ENCODE data around the gene LMAN2. TPM values are rescaled to one million over a fixed set of nuclear protein-coding genes. Genes with fewer than 3 reads are reported as not detected.
"Not testable (repeated sequence)": the region's sequence is repeated elsewhere in the genome, so short reads cannot be mapped to it uniquely, and the experiment has no call there.

The LMAN2 gene
- total and polyA plus RNA-seq, 9 donors = 77.9 to 102 (median 85.4) TPM

- Histone ChIP-seq H3K36me3 (ENCODE audit: control insufficient read depth, insufficient read depth, low read length) (peaks cover 22% of the 10 kb centered on the region), H3K4me1 (ENCODE audit: control insufficient read depth, insufficient read depth, low read length) (peaks cover 21% of the 10 kb centered on the region), H3K4me3 (ENCODE audit: low read length) (no peak overlapping the region), H3K9me3 (replicated peaks; ENCODE audit: control insufficient read depth, low read depth, low read length) (no peaks in the 10 kb centered on the region), H3K27ac (ENCODE audit: low read length) (no peak overlapping the region), H3K27me3 (ENCODE audit: control insufficient read depth, insufficient read depth, low read length) (no peaks in the 10 kb centered on the region)
- WGBS (ENCODE audit: insufficient coverage) = 90% methylated on average over 5 of the region's 5 CpGs
- no peak for DNase-seq
These were observed 1.7 kb downstream of the LMAN2 start for GRCh38 chr5:177349762-177350161.

- no peak for DNase-seq
- peaks cover 21% of the 10 kb centered on the region for H3K4me1 ChIP-seq (ENCODE audit: control insufficient read depth, insufficient read depth, low read length)
- no peaks in the 10 kb centered on the region for H3K27me3 ChIP-seq (ENCODE audit: control insufficient read depth, insufficient read depth, low read length)
- no peak overlapping the region for H3K27ac ChIP-seq (ENCODE audit: low read length)
- H3K4me3 ChIP-seq (ENCODE audit: low read length) = no peak overlapping the region
- no peaks in the 10 kb centered on the region for H3K9me3 ChIP-seq (replicated peaks; ENCODE audit: control insufficient read depth, low read depth, low read length)
- WGBS (ENCODE audit: insufficient coverage) = no CpG with 5 or more reads among the region's 3 CpGs
- H3K36me3 ChIP-seq (ENCODE audit: control insufficient read depth, insufficient read depth, low read length) = peaks cover 22% of the 10 kb centered on the region
These were observed 2.2 kb downstream of the LMAN2 start for GRCh38 chr5:177349362-177349647.

GRCh38 chr5:177347699-177348098, 3.8 kb downstream of the LMAN2 start:
- Histone ChIP-seq H3K4me1 (ENCODE audit: control insufficient read depth, insufficient read depth, low read length) (peaks cover 21% of the 10 kb centered on the region), H3K36me3 (ENCODE audit: control insufficient read depth, insufficient read depth, low read length) (peaks cover 26% of the 10 kb centered on the region), H3K27me3 (ENCODE audit: control insufficient read depth, insufficient read depth, low read length) (no peaks in the 10 kb centered on the region), H3K27ac (ENCODE audit: low read length) (no peak overlapping the region), H3K4me3 (ENCODE audit: low read length) (no peak overlapping the region), H3K9me3 (replicated peaks; ENCODE audit: control insufficient read depth, low read depth, low read length) (no peaks in the 10 kb centered on the region)
- no peak for DNase-seq
- no CpG with 5 or more reads among the region's 4 CpGs for WGBS (ENCODE audit: insufficient coverage)

GRCh38 chr5:177346820-177347219, 4.6 kb downstream of the LMAN2 start:
- no peak for DNase-seq
- 90% methylated on average over 2 of the region's 4 CpGs for WGBS (ENCODE audit: insufficient coverage)
- Histone ChIP-seq H3K4me3 (ENCODE audit: low read length) (no peak overlapping the region), H3K27me3 (ENCODE audit: control insufficient read depth, insufficient read depth, low read length) (no peaks in the 10 kb centered on the region), H3K4me1 (ENCODE audit: control insufficient read depth, insufficient read depth, low read length) (peaks cover 17% of the 10 kb centered on the region), H3K27ac (ENCODE audit: low read length) (no peak overlapping the region), H3K36me3 (ENCODE audit: control insufficient read depth, insufficient read depth, low read length) (peaks cover 31% of the 10 kb centered on the region), H3K9me3 (replicated peaks; ENCODE audit: control insufficient read depth, low read depth, low read length) (no peaks in the 10 kb centered on the region)

- Histone ChIP-seq H3K36me3 (ENCODE audit: control insufficient read depth, insufficient read depth, low read length) (peaks cover 29% of the 10 kb centered on the region), H3K4me1 (ENCODE audit: control insufficient read depth, insufficient read depth, low read length) (peaks cover 5% of the 10 kb centered on the region), H3K27me3 (ENCODE audit: control insufficient read depth, insufficient read depth, low read length) (no peaks in the 10 kb centered on the region), H3K4me3 (ENCODE audit: low read length) (no peak overlapping the region), H3K9me3 (replicated peaks; ENCODE audit: control insufficient read depth, low read depth, low read length) (no peaks in the 10 kb centered on the region), H3K27ac (ENCODE audit: low read length) (no peak overlapping the region)
- DNase-seq = no peak
- WGBS (ENCODE audit: insufficient coverage) = no CpG with 5 or more reads among the region's 6 CpGs
These were observed 6.6 kb downstream of the LMAN2 start for GRCh38 chr5:177344891-177345290.

- Histone ChIP-seq H3K27ac (ENCODE audit: low read length) (no peak overlapping the region), H3K4me3 (ENCODE audit: low read length) (no peak overlapping the region), H3K36me3 (ENCODE audit: control insufficient read depth, insufficient read depth, low read length) (peaks cover 34% of the 10 kb centered on the region), H3K4me1 (ENCODE audit: control insufficient read depth, insufficient read depth, low read length) (no peaks in the 10 kb centered on the region), H3K27me3 (ENCODE audit: control insufficient read depth, insufficient read depth, low read length) (no peaks in the 10 kb centered on the region), H3K9me3 (replicated peaks; ENCODE audit: control insufficient read depth, low read depth, low read length) (no peaks in the 10 kb centered on the region)
- 93% methylated on average over 3 of the region's 6 CpGs for WGBS (ENCODE audit: insufficient coverage)
- DNase-seq = no peak
These were observed 7.7 kb downstream of the LMAN2 start for GRCh38 chr5:177343777-177344176.

GRCh38 chr5:177343000-177343399, 8.5 kb downstream of the LMAN2 start:
- not testable (repeated sequence) for H3K4me1 ChIP-seq (ENCODE audit: control insufficient read depth, insufficient read depth, low read length); H3K4me3 ChIP-seq (ENCODE audit: low read length); H3K27ac ChIP-seq (ENCODE audit: low read length); DNase-seq; H3K27me3 ChIP-seq (ENCODE audit: control insufficient read depth, insufficient read depth, low read length); H3K9me3 ChIP-seq (replicated peaks; ENCODE audit: control insufficient read depth, low read depth, low read length)
- WGBS (ENCODE audit: insufficient coverage) = 94% methylated on average over 6 of the region's 14 CpGs
- peaks cover 41% of the 10 kb centered on the region for H3K36me3 ChIP-seq (ENCODE audit: control insufficient read depth, insufficient read depth, low read length)

GRCh38 chr5:177339107-177339638, 12.3 kb downstream of the LMAN2 start:
- peaks cover 67% of the 10 kb centered on the region for H3K36me3 ChIP-seq (ENCODE audit: control insufficient read depth, insufficient read depth, low read length)

GRCh38 chr5:177338251-177339106, 13.0 kb downstream of the LMAN2 start:
- no peaks in the 10 kb centered on the region for H3K9me3 ChIP-seq (replicated peaks; ENCODE audit: control insufficient read depth, low read depth, low read length)
- no peaks in the 10 kb centered on the region for H3K27me3 ChIP-seq (ENCODE audit: control insufficient read depth, insufficient read depth, low read length)
- H3K36me3 ChIP-seq (ENCODE audit: control insufficient read depth, insufficient read depth, low read length) = peaks cover 71% of the 10 kb centered on the region
- no peaks in the 10 kb centered on the region for H3K4me1 ChIP-seq (ENCODE audit: control insufficient read depth, insufficient read depth, low read length)
- no peak for DNase-seq
- H3K27ac ChIP-seq (ENCODE audit: low read length) = no peak overlapping the region
- H3K4me3 ChIP-seq (ENCODE audit: low read length) = no peak overlapping the region
- 82% methylated on average over 19 of the region's 22 CpGs for WGBS (ENCODE audit: insufficient coverage)

More at GRCh38 chr5:177339107-177339638, 12.3 kb downstream of the LMAN2 start:
- 94% methylated on average over 10 of the region's 11 CpGs for WGBS (ENCODE audit: insufficient coverage)
- no peaks in the 10 kb centered on the region for H3K4me1 ChIP-seq (ENCODE audit: control insufficient read depth, insufficient read depth, low read length)
- no peaks in the 10 kb centered on the region for H3K27me3 ChIP-seq (ENCODE audit: control insufficient read depth, insufficient read depth, low read length)
- H3K4me3 ChIP-seq (ENCODE audit: low read length) = no peak overlapping the region
- DNase-seq = no peak
- H3K9me3 ChIP-seq (replicated peaks; ENCODE audit: control insufficient read depth, low read depth, low read length) = no peaks in the 10 kb centered on the region
- H3K27ac ChIP-seq (ENCODE audit: low read length) = no peak overlapping the region

GRCh38 chr5:177336603-177337494, 14.6 kb downstream of the LMAN2 start:
- 93% methylated on average over 31 of the region's 36 CpGs for WGBS (ENCODE audit: insufficient coverage)
- no peak overlapping the region for H3K27ac ChIP-seq (ENCODE audit: low read length)
- H3K27me3 ChIP-seq (ENCODE audit: control insufficient read depth, insufficient read depth, low read length) = no peaks in the 10 kb centered on the region
- no peak overlapping the region for H3K4me3 ChIP-seq (ENCODE audit: low read length)
- DNase-seq = no peak
- H3K9me3 ChIP-seq (replicated peaks; ENCODE audit: control insufficient read depth, low read depth, low read length) = no peaks in the 10 kb centered on the region
- no peaks in the 10 kb centered on the region for H3K4me1 ChIP-seq (ENCODE audit: control insufficient read depth, insufficient read depth, low read length)
- H3K36me3 ChIP-seq (ENCODE audit: control insufficient read depth, insufficient read depth, low read length) = peaks cover 82% of the 10 kb centered on the region

All from muscle of leg (tissue), 11 donors.